ENCODE data around the gene NXPH1.

The NXPH1 gene

GRCh38 chr7:8491544-8492489 lies 58.4 kb downstream of the NXPH1 start:
- in situ Hi-C loops (cut with MboI; ENCODE audit: low sequenced_read_pairs) = no loop called here

- in situ Hi-C loops (cut with MboI; ENCODE audit: low sequenced_read_pairs) = no loop called here
These were observed 65.7 kb downstream of the NXPH1 start for GRCh38 chr7:8499128-8499527.

- in situ Hi-C loops (cut with MboI; ENCODE audit: low sequenced_read_pairs) = no loop called here
These were observed 66.9 kb downstream of the NXPH1 start for GRCh38 chr7:8500286-8500685.

GRCh38 chr7:8507566-8507965 lies 74.2 kb downstream of the NXPH1 start:
- in situ Hi-C loops (cut with MboI; ENCODE audit: low sequenced_read_pairs) = no loop called here

- in situ Hi-C loops (cut with MboI; ENCODE audit: low sequenced_read_pairs) = no loop called here
These were observed 76.2 kb downstream of the NXPH1 start for GRCh38 chr7:8509621-8510020.

- in situ Hi-C loops (cut with MboI; ENCODE audit: low sequenced_read_pairs) = no loop called here
These were observed 78.4 kb downstream of the NXPH1 start for GRCh38 chr7:8511855-8512254.

- in situ Hi-C loops (cut with MboI; ENCODE audit: low sequenced_read_pairs) = no loop called here
These were observed 81.5 kb downstream of the NXPH1 start for GRCh38 chr7:8514781-8515519.

- in situ Hi-C loops (cut with MboI; ENCODE audit: low sequenced_read_pairs) = no loop called here
These were observed 82.3 kb downstream of the NXPH1 start for GRCh38 chr7:8515640-8516185.

GRCh38 chr7:8516976-8517375 lies 83.6 kb downstream of the NXPH1 start:
- in situ Hi-C loops (cut with MboI; ENCODE audit: low sequenced_read_pairs) = no loop called here

GRCh38 chr7:8528311-8528710 lies 94.9 kb downstream of the NXPH1 start:
- in situ Hi-C loops (cut with MboI; ENCODE audit: low sequenced_read_pairs) = no loop called here

- in situ Hi-C loops (cut with MboI; ENCODE audit: low sequenced_read_pairs) = no loop called here
These were observed 98.6 kb downstream of the NXPH1 start for GRCh38 chr7:8531991-8532515.

- in situ Hi-C loops (cut with MboI; ENCODE audit: low sequenced_read_pairs) = no loop called here
These were observed 103.0 kb downstream of the NXPH1 start for GRCh38 chr7:8536431-8536830.

GRCh38 chr7:8549046-8549445 lies 115.6 kb downstream of the NXPH1 start:
- in situ Hi-C loops (cut with MboI; ENCODE audit: low sequenced_read_pairs) = no loop called here

GRCh38 chr7:8560501-8560900 lies 127.1 kb downstream of the NXPH1 start:
- in situ Hi-C loops (cut with MboI; ENCODE audit: low sequenced_read_pairs) = no loop called here

GRCh38 chr7:8561449-8561848 lies 128.0 kb downstream of the NXPH1 start:
- in situ Hi-C loops (cut with MboI; ENCODE audit: low sequenced_read_pairs) = no loop called here

- in situ Hi-C loops (cut with MboI; ENCODE audit: low sequenced_read_pairs) = no loop called here
These were observed 130.9 kb downstream of the NXPH1 start for GRCh38 chr7:8564281-8564680.

- in situ Hi-C loops (cut with MboI; ENCODE audit: low sequenced_read_pairs) = no loop called here
These were observed 132.6 kb downstream of the NXPH1 start for GRCh38 chr7:8566016-8566415.

- in situ Hi-C loops (cut with MboI; ENCODE audit: low sequenced_read_pairs) = no loop called here
These were observed 134.2 kb downstream of the NXPH1 start for GRCh38 chr7:8567626-8568025.

GRCh38 chr7:8579661-8580194 lies 146.3 kb downstream of the NXPH1 start:
- in situ Hi-C loops (cut with MboI; ENCODE audit: low sequenced_read_pairs) = no loop called here

- in situ Hi-C loops (cut with MboI; ENCODE audit: low sequenced_read_pairs) = no loop called here
These were observed 148.4 kb downstream of the NXPH1 start for GRCh38 chr7:8581842-8582241.

- in situ Hi-C loops (cut with MboI; ENCODE audit: low sequenced_read_pairs) = no loop called here
These were observed 149.3 kb downstream of the NXPH1 start for GRCh38 chr7:8582728-8583127.
